H1 (cell line): ENCODE data around the gene ATP5F1A. TPM values are rescaled to one million over a fixed set of nuclear protein-coding genes. Genes with fewer than 3 reads are reported as not detected.

Source experiments
- ATF3 ChIP-seq: IDR thresholded peaks from 2 replicates; pipeline ENCODE4 v1.6.1; 2011; ENCODE audit warnings: low read depth, mild to moderate bottlenecking, low read length; ENCODE audit not compliant: insufficient read depth
- BCL11A ChIP-seq, 2 experiments: IDR thresholded peaks; one replicate each; pipeline ENCODE4 v1.6.1; 2011; ENCODE audit warnings: low read depth in 2 of 2, low read length in 2 of 2, mild to moderate bottlenecking in 2 of 2
- BRCA1 ChIP-seq: IDR thresholded peaks from 2 replicates; pipeline ENCODE4 v1.6.1; 2012; ENCODE audit warnings: low read depth, low read length, improper control_type of control experiment
- CEBPB ChIP-seq: IDR thresholded peaks from 2 replicates; pipeline ENCODE4 v1.6.1; 2012; ENCODE audit warnings: low read depth, low read length
- CTCF ChIP-seq, 3 experiments: IDR thresholded peaks; 1 replicate in 2 of 3; 2 replicates in 1 of 3; pipeline versions ENCODE4 v1.5.1 to v1.6.1; 2011; ENCODE audit warnings: low read length in 3 of 3, mild to moderate bottlenecking in 3 of 3, inconsistent platforms in 2 of 3, low read depth in 1 of 3, moderate library complexity in 1 of 3; ENCODE audit not compliant: insufficient read depth in 1 of 3; ENCODE audit errors: control extremely low read depth in 1 of 3
- EZH2 ChIP-seq: fragments of 200-600 bp; sonication (generic); IDR thresholded peaks from 2 replicates; pipeline ENCODE4 v1.7.1; 2012; ENCODE audit warnings: low read depth, mild to moderate bottlenecking, moderate library complexity, low read length, inconsistent platforms; ENCODE audit not compliant: severe bottlenecking
- JUND ChIP-seq: IDR thresholded peaks from 2 replicates; pipeline ENCODE4 v1.6.1; 2011; ENCODE audit warnings: mild to moderate bottlenecking, improper control_type of control experiment, low read length
- KDM1A ChIP-seq: fragments of 200-600, 300-600 bp; sonication (generic); IDR thresholded peaks from 2 replicates; pipeline ENCODE4 v1.7.1; 2016; ENCODE audit warnings: mild to moderate bottlenecking, low read length, borderline replicate concordance
- MAX ChIP-seq: IDR thresholded peaks from 2 replicates; pipeline ENCODE4 v1.6.1; 2012; ENCODE audit warnings: inconsistent platforms
- NANOG ChIP-seq: IDR thresholded peaks from 2 replicates; pipeline ENCODE4 v1.6.1; 2011; ENCODE audit warnings: low read length, low read depth, mild to moderate bottlenecking, inconsistent platforms; ENCODE audit not compliant: insufficient read depth, poor library complexity, severe bottlenecking
- RBBP5 ChIP-seq: IDR thresholded peaks from 2 replicates; pipeline ENCODE4 v1.7.1; 2012; ENCODE audit warnings: low read depth, mild to moderate bottlenecking, inconsistent platforms, low read length, moderate library complexity, borderline replicate concordance
- SIRT6 ChIP-seq: IDR thresholded peaks from one replicate; pipeline ENCODE4 v1.7.1; 2012; ENCODE audit warnings: low read length, inconsistent platforms
- SIX5 ChIP-seq: IDR thresholded peaks from 2 replicates; pipeline ENCODE4 v1.6.1; 2011; ENCODE audit warnings: mild to moderate bottlenecking, low read depth, low read length
- SP2 ChIP-seq: IDR thresholded peaks from 2 replicates; pipeline ENCODE4 v1.6.1; 2012; ENCODE audit warnings: mild to moderate bottlenecking, low read length, inconsistent platforms
- SP4 ChIP-seq: IDR thresholded peaks from 2 replicates; pipeline ENCODE4 v1.6.1; 2012; ENCODE audit warnings: low read length, inconsistent platforms
- SRF ChIP-seq: IDR thresholded peaks from 2 replicates; pipeline ENCODE4 v1.6.1; 2011; ENCODE audit warnings: mild to moderate bottlenecking, low read depth, low read length, moderate library complexity
- SUZ12 ChIP-seq: fragments of 200-600 bp; sonication (generic); IDR thresholded peaks from 2 replicates; pipeline ENCODE4 v1.6.1; 2012; ENCODE audit warnings: mild to moderate bottlenecking, inconsistent platforms, low read length, moderate library complexity, mixed read lengths
- TCF12 ChIP-seq: IDR thresholded peaks from 2 replicates; pipeline ENCODE4 v1.6.1; 2011; ENCODE audit warnings: low read depth, mild to moderate bottlenecking, low read length
- TEAD4 ChIP-seq: IDR thresholded peaks from 2 replicates; pipeline ENCODE4 v1.6.1; 2012; ENCODE audit warnings: low read depth, low read length, inconsistent platforms, mixed read lengths
- USF2 ChIP-seq: IDR thresholded peaks from 2 replicates; pipeline ENCODE4 v1.6.1; 2011; ENCODE audit warnings: low read length, improper control_type of control experiment
- YY1 ChIP-seq: IDR thresholded peaks from 2 replicates; pipeline ENCODE4 v1.6.1; 2011; ENCODE audit warnings: low read depth, mild to moderate bottlenecking, low read length
- polyA plus RNA-seq, 7 experiments: library from polyadenylated mRNA; depleted of rRNA in 3 of 7; stranded (reverse) in 5 of 7; unstranded in 2 of 7; fragments of >200 nt in 5 of 7; fragments of 200-250 nt in 2 of 7; gene quantifications; 1 replicate in 5 of 7; 2 replicates in 1 of 7; 4 replicates in 1 of 7; pipeline versions ENCODE4 v1.2.1 to v1.2.3, GENCODE V29; 2011 to 2013; ENCODE audit warnings: missing spikeins in 2 of 7, mixed read lengths in 2 of 7
- total RNA-seq: library from RNA; stranded (reverse); fragmentation: NEBNext Ultra II Directional; extraction: Animal tissue kit (Norgen Biotek cat#: 25700); gene quantifications from 2 replicates; pipeline ENCODE4 v1.2.1, GENCODE V29; 2021

Gene ATP5F1A
- total and polyA plus RNA-seq, 2 of the 8 experiments (the other 6 are each of a cell fraction or from before 2014, with no cell fraction given): 685 to 970 TPM

- peak; percentile 93 for TF ChIP-seq RBBP5
- TF ChIP-seq MAX: peak; percentile 91
- TF ChIP-seq CTCF (IDR thresholded peaks at IDR 0.05; ENCODE audit: control extremely low read depth in 1 of 3, insufficient read depth in 1 of 3, low read depth in 1 of 3, low read length in 3 of 3): no peak
- no peak; the same call in 1 of the 2 replicates for TF ChIP-seq KDM1A
- peak; percentile 70 for TF ChIP-seq YY1
- no peak for TF ChIP-seq NANOG
- TF ChIP-seq SIX5: peak; percentile 59
- no peak for TF ChIP-seq ATF3
- no peak for TF ChIP-seq BRCA1
- TF ChIP-seq BCL11A (IDR thresholded peaks at IDR 0.05; ENCODE audit: low read depth in 2 of 2, low read length in 2 of 2): no peak
- no peak for TF ChIP-seq EZH2
- no peak for TF ChIP-seq SUZ12
- TF ChIP-seq USF2: no peak
- no peak for TF ChIP-seq SIRT6
- TF ChIP-seq SRF: no peak
- TF ChIP-seq TCF12: no peak
- no peak for TF ChIP-seq SP2
- 0 out of 2 replicates have a peak, but pooled peaks have one; percentile 12 for TF ChIP-seq JUND
- TF ChIP-seq CEBPB: no peak
- no peak for TF ChIP-seq SP4
- TF ChIP-seq TEAD4: no peak
Observed at GRCh38 chr18:46104128-46104911, 6.2 kb upstream of the ATP5F1A start, which contains the start of gene HAUS1 (continued).
